ENCODE data around the gene ANO4.

Gene ANO4

GRCh38 chr12:101173197-101173749, 378.7 kb downstream of the ANO4 start:
- no peak for DNase-seq (ENCODE audit: low read depth in 1 of 2, low spot score in 1 of 2)

DNA sequence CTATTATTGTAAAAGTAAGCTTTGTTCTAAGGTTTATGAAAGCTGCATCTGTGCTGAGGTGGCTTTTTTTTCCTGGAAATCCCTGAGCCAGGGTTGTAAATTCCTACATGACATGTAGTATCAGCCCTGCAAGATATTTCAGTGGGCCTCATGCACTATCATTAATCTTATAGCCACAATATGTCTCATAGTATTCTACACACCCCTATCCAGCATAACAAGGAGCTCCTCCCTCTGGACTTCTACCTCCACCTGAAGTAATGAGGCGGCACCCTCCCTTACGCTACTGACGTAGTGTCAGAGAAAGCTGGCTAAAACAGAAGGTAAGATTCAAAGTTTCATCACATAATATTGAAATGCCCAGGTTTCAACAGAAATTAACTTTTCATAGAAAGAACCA, 380.0 kb downstream of the ANO4 start:
- DNase-seq (ENCODE audit: low read depth in 1 of 2, low spot score in 1 of 2) = no peak
